ENCODE results near the gene KCNQ1. TPM values are rescaled to one million over a fixed set of nuclear protein-coding genes. Genes with fewer than 3 reads are reported as not detected.

Gene KCNQ1
- total RNA-seq, 1 experiment from 2014 or later = 2.3 TPM

- no peak for TF ChIP-seq CTCF (conservative IDR thresholded peaks at IDR 0.05)
- no peak overlapping the region for H2AK5ac ChIP-seq (ENCODE audit: insufficient read length, low read length)
- no peak overlapping the region for H2BK120ac ChIP-seq (ENCODE audit: low read depth, low read length, poor library complexity, severe bottlenecking)
- no peak overlapping the region for H3K4ac ChIP-seq (ENCODE audit: low read depth, low read length)
- H3K27ac ChIP-seq (ENCODE audit: insufficient read length, low read depth, low read length) = no peak overlapping the region
- no peak overlapping the region for H2BK15ac ChIP-seq (ENCODE audit: low read depth, low read length)
- no peak overlapping the region for H3K9ac ChIP-seq (ENCODE audit: extremely low read depth, insufficient read length, low read length)
- peaks cover 9% of the 10 kb centered on the region; the same call in 1 of the 2 replicates for H3K27me3 ChIP-seq (ENCODE audit: insufficient read depth, low read length)
- H3K14ac ChIP-seq (ENCODE audit: insufficient read depth, low read length) = no peak overlapping the region; the same call in 1 of the 2 replicates
- no peak overlapping the region for H3T11ph ChIP-seq (ENCODE audit: low read length)
- H3K4me3 Mint-ChIP-seq = no peak overlapping the region
- no peak overlapping the region for H3K4me2 ChIP-seq (ENCODE audit: insufficient read depth, insufficient read length, low read length)
- no peak overlapping the region for H2BK12ac ChIP-seq (ENCODE audit: insufficient read length, low read depth, low read length)
- H3K27me3 Mint-ChIP-seq (ENCODE audit: low read depth) = peaks cover 92% of the 10 kb centered on the region
- no peak overlapping the region for H3K27ac Mint-ChIP-seq
- no peaks in the 10 kb centered on the region for H4K20me1 ChIP-seq (ENCODE audit: control insufficient read depth, insufficient read depth, insufficient read length)
- H3K9me3 ChIP-seq (ENCODE audit: control insufficient read depth, low read depth, low read length) = no peaks in the 10 kb centered on the region
- no peak overlapping the region for H4K8ac ChIP-seq (replicated peaks; ENCODE audit: insufficient read length, low read depth, low read length)
- peaks cover 0 to 2% (median 0%) of the 10 kb centered on the region in 3 experiments; a peak in 2 of 7 replicates for H3K36me3 Mint-ChIP-seq (ENCODE audit: insufficient read depth in 1 of 3, low read depth in 3 of 3)
- no peak overlapping the region for H2BK20ac ChIP-seq (ENCODE audit: low read depth, low read length, poor library complexity, severe bottlenecking)
- DNase-seq = no peak
- no peak overlapping the region for H3K23ac ChIP-seq (ENCODE audit: insufficient read length, low read depth, low read length)
- no peak overlapping the region for H2AFZ ChIP-seq (ENCODE audit: low read length)
- no peaks in the 10 kb centered on the region for H3K79me2 ChIP-seq (ENCODE audit: insufficient read depth, low read length)
- H3K56ac ChIP-seq (ENCODE audit: insufficient read length, low read depth, low read length) = no peak overlapping the region
- no peaks in the 10 kb centered on the region for H3K4me1 ChIP-seq (ENCODE audit: insufficient read depth, low read length)
- no peaks in the 10 kb centered on the region for H3K23me2 ChIP-seq (ENCODE audit: insufficient read length, low read depth, low read length, poor library complexity, severe bottlenecking)
- no peak overlapping the region for H4K5ac ChIP-seq (ENCODE audit: insufficient read length, low read depth, low read length)
- H3K18ac ChIP-seq (ENCODE audit: insufficient read length, low read depth, low read length) = no peak overlapping the region
- no peaks in the 10 kb centered on the region; a peak in 1 of 4 replicates for H3K4me1 Mint-ChIP-seq
- no peaks in the 10 kb centered on the region; a peak in 1 of 5 replicates for H3K9me3 Mint-ChIP-seq
- no peak overlapping the region for H2BK5ac ChIP-seq (ENCODE audit: insufficient read length, low read length)
- no CpG with 5 or more reads among the region's 4 CpGs for WGBS (ENCODE audit: extremely low coverage, insufficient read length, low lambda C conversion rate)
- no peaks in the 10 kb centered on the region for H3K79me1 ChIP-seq (ENCODE audit: insufficient read depth, low read depth, low read length, poor library complexity, severe bottlenecking)
- H4K91ac ChIP-seq (ENCODE audit: insufficient read length, low read depth, low read length) = no peak overlapping the region
Measured at GRCh38 chr11:2766166-2766565, 321.4 kb downstream of the KCNQ1 start.

All from H9 (cell line).